Measurements from ENCODE around the gene BMP10. TPM values are rescaled to one million over a fixed set of nuclear protein-coding genes. Genes with fewer than 3 reads are reported as not detected.

BMP10 gene
- polyA plus RNA-seq, 3 donors = not detected

DNA sequence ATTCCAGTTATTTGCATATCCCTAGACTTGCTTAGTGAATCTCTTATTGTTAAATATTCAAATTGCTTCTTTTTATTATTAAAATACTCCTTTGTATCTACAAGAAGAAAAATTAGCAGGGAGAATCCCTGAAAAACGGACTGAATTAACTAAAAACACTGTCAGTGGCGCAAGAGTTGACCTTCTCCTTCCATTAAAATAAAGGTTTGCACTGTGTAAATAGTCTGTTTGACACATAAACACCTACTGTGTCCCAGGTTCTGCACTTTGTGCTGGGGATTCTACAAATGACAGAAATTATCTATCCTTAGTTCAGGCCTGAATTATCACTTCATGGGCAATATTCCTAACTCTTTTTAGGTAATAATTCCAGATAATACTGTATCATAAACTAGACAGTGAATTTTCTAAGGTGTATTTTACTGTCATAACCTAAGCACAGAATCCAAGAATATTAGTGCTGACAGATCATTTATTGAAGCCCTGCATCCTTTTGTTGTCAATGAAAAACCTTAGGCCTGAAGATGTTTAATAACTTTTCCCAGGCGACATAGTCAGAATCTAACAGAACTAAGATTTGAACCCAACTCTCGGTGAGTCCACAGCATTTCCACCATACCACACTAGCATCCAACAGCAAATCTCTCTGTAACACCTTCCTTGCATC lies 17.0 kb upstream of the BMP10 start:
- Histone ChIP-seq H3K27ac (ENCODE audit: low read depth in 1 of 2, low read length in 2 of 2) (no peak overlapping the region), H3K4me1 (ENCODE audit: control insufficient read depth in 1 of 2, insufficient read depth in 2 of 2, low read length in 2 of 2) (no peaks in the 10 kb centered on the region), H3K4me2 (replicated peaks; ENCODE audit: extremely low read depth, low read length, poor library complexity, severe bottlenecking) (no peak overlapping the region), H3K79me2 (ENCODE audit: insufficient read depth, low read length) (no peaks in the 10 kb centered on the region), H2AFZ (ENCODE audit: insufficient read depth, low read depth, low read length, poor library complexity, severe bottlenecking) (no peak overlapping the region), H3K36me3 (replicated peaks in 1 of 2; ENCODE audit: control insufficient read depth in 1 of 2, insufficient read depth in 2 of 2, low read length in 2 of 2) (no peaks in the 10 kb centered on the region), H3K9ac (ENCODE audit: insufficient read depth, low read length, poor library complexity, severe bottlenecking) (no peak overlapping the region), H3K27me3 (ENCODE audit: control insufficient read depth in 2 of 2, insufficient read depth in 2 of 2, low read length in 2 of 2) (no peaks in the 10 kb centered on the region), H4K20me1 (ENCODE audit: insufficient read depth, low read length) (no peaks in the 10 kb centered on the region), H3K4me3 (replicated peaks in 1 of 3; ENCODE audit: low read depth in 2 of 3, low read length in 3 of 3) (no peak overlapping the region), H3K9me3 (replicated peaks in 1 of 2; ENCODE audit: control insufficient read depth in 1 of 2, insufficient read depth in 1 of 2, low read length in 2 of 2) (no peaks in the 10 kb centered on the region)
- peaks cover 0 to 4% (median 0%) of the 10 kb centered on the region in 3 donors for H3K27me3 Mint-ChIP-seq (ENCODE audit: low read depth in 3 of 3)
- TF ChIP-seq, protein P1, sequence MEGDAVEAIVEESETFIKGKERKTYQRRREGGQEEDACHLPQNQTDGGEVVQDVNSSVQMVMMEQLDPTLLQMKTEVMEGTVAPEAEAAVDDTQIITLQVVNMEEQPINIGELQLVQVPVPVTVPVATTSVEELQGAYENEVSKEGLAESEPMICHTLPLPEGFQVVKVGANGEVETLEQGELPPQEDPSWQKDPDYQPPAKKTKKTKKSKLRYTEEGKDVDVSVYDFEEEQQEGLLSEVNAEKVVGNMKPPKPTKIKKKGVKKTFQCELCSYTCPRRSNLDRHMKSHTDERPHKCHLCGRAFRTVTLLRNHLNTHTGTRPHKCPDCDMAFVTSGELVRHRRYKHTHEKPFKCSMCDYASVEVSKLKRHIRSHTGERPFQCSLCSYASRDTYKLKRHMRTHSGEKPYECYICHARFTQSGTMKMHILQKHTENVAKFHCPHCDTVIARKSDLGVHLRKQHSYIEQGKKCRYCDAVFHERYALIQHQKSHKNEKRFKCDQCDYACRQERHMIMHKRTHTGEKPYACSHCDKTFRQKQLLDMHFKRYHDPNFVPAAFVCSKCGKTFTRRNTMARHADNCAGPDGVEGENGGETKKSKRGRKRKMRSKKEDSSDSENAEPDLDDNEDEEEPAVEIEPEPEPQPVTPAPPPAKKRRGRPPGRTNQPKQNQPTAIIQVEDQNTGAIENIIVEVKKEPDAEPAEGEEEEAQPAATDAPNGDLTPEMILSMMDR (IDR thresholded peaks at IDR 0.05) = no peak
- H3K27ac Mint-ChIP-seq = no peak overlapping the region
- peaks cover 2% of the 10 kb centered on the region for H3K4me1 Mint-ChIP-seq
- H3K4me3 Mint-ChIP-seq = no peak overlapping the region
- H3K9me3 Mint-ChIP-seq = peaks cover 0 to 2% (median 0%) of the 10 kb centered on the region in 7 donors
- no peak for DNase-seq
- 92% methylated on average over 4 of the region's 4 CpGs for WGBS (ENCODE audit: insufficient coverage)
- H3K36me3 Mint-ChIP-seq = no peaks in the 10 kb centered on the region
- intact Hi-C loops (cut with micrococcal nuclease) = no loop called here

DNA sequence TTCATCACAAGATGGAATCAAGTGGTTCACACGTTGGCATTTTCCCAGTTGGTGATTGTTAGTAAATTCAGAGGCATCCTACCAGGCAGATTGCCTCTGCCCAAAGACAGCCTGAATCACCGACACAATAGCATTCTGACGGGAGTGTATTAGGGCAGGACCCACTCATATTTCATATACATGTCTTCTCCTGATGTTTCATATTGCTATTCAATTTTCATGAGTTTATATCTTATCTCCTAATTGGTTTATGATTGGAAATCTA lies 14.5 kb upstream of the BMP10 start:
- no peaks in the 10 kb centered on the region for H3K4me1 ChIP-seq (ENCODE audit: control insufficient read depth in 1 of 2, insufficient read depth in 2 of 2, low read length in 2 of 2)
- H3K4me3 ChIP-seq (replicated peaks in 1 of 3; ENCODE audit: low read depth in 2 of 3, low read length in 3 of 3) = no peak overlapping the region
- no peaks in the 10 kb centered on the region for H3K36me3 ChIP-seq (replicated peaks in 1 of 2; ENCODE audit: control insufficient read depth in 1 of 2, insufficient read depth in 2 of 2, low read length in 2 of 2)
- TF ChIP-seq, protein P1 (IDR thresholded peaks at IDR 0.05) = no peak
- no peaks in the 10 kb centered on the region for H4K20me1 ChIP-seq (ENCODE audit: insufficient read depth, low read length)
- Mint-ChIP-seq H3K36me3 (no peaks in the 10 kb centered on the region), H3K27me3 (ENCODE audit: low read depth in 3 of 3) (peaks cover 0 to 4% (median 0%) of the 10 kb centered on the region in 3 donors), H3K4me3 (no peak overlapping the region), H3K27ac (no peak overlapping the region), H3K9me3 (peaks cover 0 to 2% (median 0%) of the 10 kb centered on the region in 7 donors), H3K4me1 (no peaks in the 10 kb centered on the region)
- no peak for DNase-seq
- H3K79me2 ChIP-seq (ENCODE audit: insufficient read depth, low read length) = no peaks in the 10 kb centered on the region
- H3K4me2 ChIP-seq (replicated peaks; ENCODE audit: extremely low read depth, low read length, poor library complexity, severe bottlenecking) = no peak overlapping the region
- no peak overlapping the region for H2AFZ ChIP-seq (ENCODE audit: insufficient read depth, low read depth, low read length, poor library complexity, severe bottlenecking)
- no peak overlapping the region for H3K9ac ChIP-seq (ENCODE audit: insufficient read depth, low read length, poor library complexity, severe bottlenecking)
- WGBS (ENCODE audit: insufficient coverage) = 86% methylated on average over 1 of the region's 3 CpGs
- intact Hi-C loops (cut with micrococcal nuclease) = no loop called here
- H3K27me3 ChIP-seq (ENCODE audit: control insufficient read depth in 2 of 2, insufficient read depth in 2 of 2, low read length in 2 of 2) = no peaks in the 10 kb centered on the region
- H3K9me3 ChIP-seq (replicated peaks in 1 of 2; ENCODE audit: control insufficient read depth in 1 of 2, insufficient read depth in 1 of 2, low read length in 2 of 2) = no peaks in the 10 kb centered on the region
- H3K27ac ChIP-seq (ENCODE audit: low read depth in 1 of 2, low read length in 2 of 2) = no peak overlapping the region

Measured in CD14-positive monocyte (primary cell).